ENCODE measurements around the gene ASB2. TPM values are rescaled to one million over a fixed set of nuclear protein-coding genes. Genes with fewer than 3 reads are reported as not detected.
A peak's percentile ranks its signal among the peaks of the same experiment; 100 is the strongest.

Gene ASB2
- total RNA-seq, 1 donor, result 0.45 TPM

- no peak for TF ChIP-seq CTCF (IDR thresholded peaks at IDR 0.05; ENCODE audit: insufficient read depth, low read length)
- DNase-seq (ENCODE audit: low read depth), result no peak
- H3K4me3 ChIP-seq (ENCODE audit: low read depth, low read length), result peak overlapping the region; percentile 49
Observed at GRCh38 chr14:93970965-93971634, 5.3 kb downstream of the ASB2 start.

GRCh38 chr14:93970585-93970964 is 5.8 kb downstream of the ASB2 start:
- H3K4me3 ChIP-seq (ENCODE audit: low read depth, low read length), result no peak overlapping the region
- no peak for DNase-seq (ENCODE audit: low read depth)
- TF ChIP-seq CTCF (IDR thresholded peaks at IDR 0.05; ENCODE audit: insufficient read depth, low read length), result peak; percentile 6

GRCh38 chr14:93969082-93969828 is 7.1 kb downstream of the ASB2 start:
- DNase-seq (ENCODE audit: low read depth), result no peak
- no peak for TF ChIP-seq CTCF (IDR thresholded peaks at IDR 0.05; ENCODE audit: insufficient read depth, low read length)
- H3K4me3 ChIP-seq (ENCODE audit: low read depth, low read length), result no peak overlapping the region

- TF ChIP-seq CTCF (IDR thresholded peaks at IDR 0.05; ENCODE audit: insufficient read depth, low read length), result no peak
- DNase-seq (ENCODE audit: low read depth), result no peak
- H3K4me3 ChIP-seq (ENCODE audit: low read depth, low read length), result no peak overlapping the region
Observed at GRCh38 chr14:93967637-93968250, 8.6 kb downstream of the ASB2 start.

GRCh38 chr14:93965946-93966474 is 10.4 kb downstream of the ASB2 start:
- no peak for DNase-seq (ENCODE audit: low read depth)
- TF ChIP-seq CTCF (IDR thresholded peaks at IDR 0.05; ENCODE audit: insufficient read depth, low read length), result no peak
- no peak overlapping the region for H3K4me3 ChIP-seq (ENCODE audit: low read depth, low read length)

- TF ChIP-seq CTCF (IDR thresholded peaks at IDR 0.05; ENCODE audit: insufficient read depth, low read length), result no peak
- peak; percentile 90 for DNase-seq (ENCODE audit: low read depth)
- H3K4me3 ChIP-seq (ENCODE audit: low read depth, low read length), result no peak overlapping the region
Observed at GRCh38 chr14:93965287-93965821, 11.0 kb downstream of the ASB2 start.
